Activated CD8-positive, alpha-beta T cell treated with anti-CD3 and anti-CD28 coated beads, Interleukin-2, amount 10 ng/mL, durations not matched to agents 7 days and 5 days (primary cell): ENCODE measurements around the gene TPRX1. TPM values are rescaled to one million over a fixed set of nuclear protein-coding genes. Genes with fewer than 3 reads are reported as not detected.
"Not testable (repeated sequence)": the region's sequence is repeated elsewhere in the genome, so short reads cannot be mapped to it uniquely, and the experiment has no call there.

Source experiments
- ATAC-seq: fragments of 150-1000 bp; cut with Tn5 transposase; one replicate; pipeline ENCODE4 v1.10.0; 2021; ENCODE audit warnings: moderate library complexity
- CTCF ChIA-PET: fragments of 350-600 bp; sonication (Branson Sonifier 250); formaldehyde crosslinking; loops from one replicate; lab custom pipeline; 2021; ENCODE audit warnings: antibody characterized with exemption; lab: Charles Lee
- POLR2A ChIA-PET: fragments of 350-600 bp; sonication (Branson Sonifier 250); formaldehyde crosslinking; loops from one replicate; lab custom pipeline; 2021; ENCODE audit warnings: antibody characterized with exemption; lab: Charles Lee
- DNase-seq: peaks from one replicate; pipeline ENCODE4 v3.0.0-alpha.2; 2020
- H3K27ac Mint-ChIP-seq: one replicate; pipeline ENCODE4 v1.8.0; 2021; ENCODE audit warnings: mild to moderate bottlenecking, mixed read lengths
- H3K27me3 Mint-ChIP-seq: one replicate; pipeline ENCODE4 v1.8.0; 2021; ENCODE audit warnings: low read depth, mixed read lengths
- H3K36me3 Mint-ChIP-seq: one replicate; pipeline ENCODE4 v1.8.0; 2021; ENCODE audit warnings: low read depth, mixed read lengths
- H3K4me1 Mint-ChIP-seq: one replicate; pipeline ENCODE4 v1.8.0; 2021; ENCODE audit warnings: low read depth, mixed read lengths
- H3K4me3 Mint-ChIP-seq: one replicate; pipeline ENCODE4 v1.8.0; 2021; ENCODE audit warnings: mild to moderate bottlenecking, mixed read lengths
- H3K9me3 Mint-ChIP-seq: one replicate; pipeline ENCODE4 v1.8.0; 2022; ENCODE audit warnings: mixed read lengths; ENCODE audit not compliant: insufficient read depth
- total RNA-seq, 2 experiments: library from RNA; stranded (reverse); gene quantifications; one replicate each; pipeline ENCODE4 v1.2.3, GENCODE V29; 2021

The TPRX1 gene
- total RNA-seq, 2 experiments from 2014 or later = not detected

DNA sequence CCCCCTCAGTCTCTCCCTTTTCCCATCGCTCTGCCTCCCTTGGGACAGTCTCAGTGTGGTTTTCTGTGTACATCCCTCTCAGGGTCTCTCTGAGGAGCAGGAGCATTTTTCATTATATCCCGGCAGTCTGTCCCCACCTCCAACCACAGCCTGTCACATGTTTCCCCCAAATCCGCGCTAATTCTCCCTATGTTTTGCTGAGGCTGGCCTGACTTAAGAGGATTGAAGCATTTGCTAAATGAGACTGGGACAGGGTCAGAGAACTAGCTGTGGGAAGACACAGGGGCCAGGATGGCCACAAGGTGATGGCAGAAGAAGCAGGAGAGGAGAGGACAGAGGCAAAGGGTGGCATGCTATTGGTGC is 5.5 kb downstream of the TPRX1 start:
- no peak for ATAC-seq
- POLR2A ChIA-PET = no interaction called here

DNA sequence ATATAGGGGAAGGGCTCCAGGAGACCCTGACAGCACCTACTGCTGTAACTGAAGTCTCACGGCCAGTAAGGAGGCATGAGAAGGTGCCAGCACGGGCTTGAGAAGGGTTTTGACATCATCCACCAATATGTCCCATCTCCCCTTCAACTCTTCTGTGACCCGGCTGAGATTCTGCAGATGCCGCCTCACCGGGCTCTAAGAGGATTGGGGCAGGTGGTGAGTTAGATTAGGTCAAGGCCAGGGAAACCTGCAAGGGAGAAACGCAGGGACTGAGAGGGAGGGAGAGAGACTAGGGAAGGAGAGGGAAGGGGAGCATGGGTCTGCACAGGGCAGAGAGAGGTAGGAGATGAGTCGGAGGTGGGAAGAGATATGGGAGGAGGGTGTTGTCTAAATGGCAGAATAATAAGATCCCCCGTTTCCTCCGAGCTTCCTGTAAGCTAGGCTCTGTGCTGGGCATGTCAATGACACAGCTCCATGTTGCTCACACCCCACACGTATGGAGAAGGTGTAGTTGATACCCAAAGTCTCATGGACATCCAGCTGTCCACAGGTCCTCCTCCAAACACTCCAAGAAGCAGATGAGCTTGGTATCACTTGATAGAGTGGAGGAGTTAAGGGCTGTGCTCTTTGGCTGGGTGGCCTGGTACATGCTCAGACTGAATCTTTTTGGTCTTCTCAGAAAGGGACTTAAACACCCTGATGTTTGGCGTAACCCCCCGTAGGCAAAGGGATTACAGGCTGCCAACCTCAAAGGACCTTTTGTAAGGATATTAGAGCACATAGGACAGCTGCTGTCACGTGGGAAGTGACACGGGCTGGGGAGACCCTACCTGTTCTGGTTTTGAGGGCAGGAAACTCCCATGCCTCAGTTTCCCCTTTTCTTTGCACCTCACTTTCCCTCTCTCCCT is 6.1 kb downstream of the TPRX1 start:
- H3K9me3 Mint-ChIP-seq = no peaks in the 10 kb centered on the region
- no peaks in the 10 kb centered on the region for H3K36me3 Mint-ChIP-seq
- ChIA-PET POLR2A (no interaction called here), CTCF (interaction anchor here (1.2 kb wide), 1 partner anchor 8 kb away, joined by 3 read pairs; no protein-coding TSS in a partner anchor)
- H3K27me3 Mint-ChIP-seq = peaks cover 6% of the 10 kb centered on the region
- DNase-seq = no peak
- no peak overlapping the region for H3K4me3 Mint-ChIP-seq
- H3K27ac Mint-ChIP-seq = no peak overlapping the region
- ATAC-seq = no peak
- no peaks in the 10 kb centered on the region for H3K4me1 Mint-ChIP-seq

More for the DNA sequence above, 5.5 kb downstream of the TPRX1 start:
- no peaks in the 10 kb centered on the region for H3K9me3 Mint-ChIP-seq
- H3K36me3 Mint-ChIP-seq = no peaks in the 10 kb centered on the region
- CTCF ChIA-PET = interaction anchor here (1.2 to 1.8 kb wide), 2 partner anchors 9 kb away, joined by 3 to 6 read pairs; no protein-coding TSS in a partner anchor
- H3K27ac Mint-ChIP-seq = no peak overlapping the region
- no peak for DNase-seq
- H3K27me3 Mint-ChIP-seq = peaks cover 6% of the 10 kb centered on the region
- H3K4me1 Mint-ChIP-seq = no peaks in the 10 kb centered on the region
- no peak overlapping the region for H3K4me3 Mint-ChIP-seq

GRCh38 chr19:47796785-47797184 is 7.6 kb downstream of the TPRX1 start:
- Mint-ChIP-seq H3K36me3 (no peaks in the 10 kb centered on the region), H3K27ac (no peak overlapping the region), H3K27me3 (peaks cover 6% of the 10 kb centered on the region), H3K9me3 (peaks cover 6% of the 10 kb centered on the region), H3K4me1 (no peaks in the 10 kb centered on the region), H3K4me3 (no peak overlapping the region)
- no peak for DNase-seq
- ChIA-PET POLR2A (no interaction called here), CTCF (no interaction called here)
- ATAC-seq = no peak

DNA sequence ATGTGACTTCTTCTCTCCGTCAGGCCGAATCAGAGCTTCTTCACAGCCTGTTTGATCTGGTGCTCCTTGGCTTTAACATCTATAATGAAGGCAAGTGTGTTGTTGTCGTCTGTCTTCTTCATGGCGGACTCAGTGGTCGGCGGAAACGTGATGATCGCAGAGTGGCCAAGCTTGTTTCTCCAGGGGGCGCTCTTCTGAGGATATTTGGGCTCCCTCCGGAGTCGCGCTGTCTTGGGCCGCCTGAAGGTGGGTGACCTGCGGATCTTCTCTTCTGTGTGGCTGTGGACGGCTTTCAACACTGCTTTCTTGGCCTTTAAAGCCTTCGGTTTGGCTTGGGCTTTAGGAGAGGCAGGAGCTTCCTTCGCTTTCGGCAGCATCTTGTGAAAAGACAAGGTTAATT is 9.8 kb downstream of the TPRX1 start:
- Mint-ChIP-seq H3K36me3 (no peaks in the 10 kb centered on the region), H3K27ac (no peak overlapping the region), H3K4me3 (no peak overlapping the region), H3K9me3 (peaks cover 6% of the 10 kb centered on the region), H3K4me1 (peaks cover 3% of the 10 kb centered on the region), H3K27me3 (peaks cover 6% of the 10 kb centered on the region)
- CTCF ChIA-PET = interaction anchor here (0.6 kb wide), 1 partner anchor 18 kb away, joined by 4 read pairs; no protein-coding TSS in a partner anchor
- DNase-seq (no peak), ATAC-seq (no peak)
- POLR2A ChIA-PET = no interaction called here

GRCh38 chr19:47792616-47793015 is 11.7 kb downstream of the TPRX1 start:
- no peaks in the 10 kb centered on the region for H3K36me3 Mint-ChIP-seq

GRCh38 chr19:47790398-47790814 is 13.9 kb downstream of the TPRX1 start:
- ATAC-seq (peak; percentile 80), DNase-seq (peak; percentile 86)
- peaks cover 7% of the 10 kb centered on the region for H3K4me1 Mint-ChIP-seq
- peaks cover 6% of the 10 kb centered on the region for H3K9me3 Mint-ChIP-seq
- no peak overlapping the region for H3K4me3 Mint-ChIP-seq
- H3K27ac Mint-ChIP-seq = no peak overlapping the region
- no peaks in the 10 kb centered on the region for H3K27me3 Mint-ChIP-seq
- POLR2A ChIA-PET = no interaction called here
- H3K36me3 Mint-ChIP-seq = peaks cover under 1% of the 10 kb centered on the region
- CTCF ChIA-PET = interaction anchor here (0.7 to 3.1 kb wide), 14 partner anchors 8 to 494 kb away, joined by 3 to 14 read pairs (median 4); partner anchors contain the start of gene EHD2

More at GRCh38 chr19:47792616-47793015, 11.7 kb downstream of the TPRX1 start:
- Mint-ChIP-seq H3K27ac (no peak overlapping the region), H3K27me3 (no peaks in the 10 kb centered on the region), H3K4me1 (peaks cover 7% of the 10 kb centered on the region), H3K9me3 (peaks cover 6% of the 10 kb centered on the region), H3K4me3 (no peak overlapping the region)
- DNase-seq = no peak
- POLR2A ChIA-PET = no interaction called here
- no peak for ATAC-seq
- CTCF ChIA-PET = interaction anchor here (1.0 kb wide), 1 partner anchor 76 kb away, joined by 3 read pairs; no protein-coding TSS in a partner anchor

DNA sequence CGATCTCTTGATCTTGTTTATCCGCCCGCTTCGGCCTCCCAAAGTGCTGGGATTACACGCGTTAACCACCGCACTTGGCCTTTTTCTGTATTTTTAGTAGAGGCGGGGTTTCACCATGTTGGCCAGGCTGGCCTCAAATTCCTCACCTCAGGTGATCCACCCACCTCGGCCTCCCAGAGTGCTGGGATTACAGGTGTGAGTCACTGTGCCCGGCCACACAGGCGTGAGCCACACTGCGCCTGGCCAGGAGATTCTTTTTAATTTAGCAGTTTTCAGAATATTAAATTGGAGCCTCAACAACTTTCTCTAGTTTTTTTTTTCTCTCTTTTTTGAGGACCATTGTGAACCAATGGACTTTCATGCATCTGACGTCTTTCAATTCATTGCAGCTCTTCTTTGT is 14.5 kb downstream of the TPRX1 start:
- ATAC-seq, H3K27me3 Mint-ChIP-seq, H3K4me1 Mint-ChIP-seq, H3K36me3 Mint-ChIP-seq, POLR2A ChIA-PET, DNase-seq, H3K9me3 Mint-ChIP-seq, H3K4me3 Mint-ChIP-seq, H3K27ac Mint-ChIP-seq: not testable (repeated sequence)
- CTCF ChIA-PET = interaction anchor here (0.7 to 3.1 kb wide), 14 partner anchors 8 to 493 kb away, joined by 3 to 14 read pairs (median 4); partner anchors contain the start of gene EHD2

GRCh38 chr19:47787307-47787706 is 17.0 kb downstream of the TPRX1 start:
- H3K4me3 Mint-ChIP-seq, POLR2A ChIA-PET, DNase-seq, ATAC-seq, H3K4me1 Mint-ChIP-seq, H3K27me3 Mint-ChIP-seq, H3K9me3 Mint-ChIP-seq, H3K27ac Mint-ChIP-seq: not testable (repeated sequence)
- peaks cover 19% of the 10 kb centered on the region for H3K36me3 Mint-ChIP-seq
- CTCF ChIA-PET = interaction anchor here (1.2 to 1.7 kb wide), 4 partner anchors 8 to 74 kb away, joined by 4 to 11 read pairs (median 6); partner anchors contain the start of gene SELENOW

- DNase-seq (no peak), ATAC-seq (no peak)
- H3K27me3 Mint-ChIP-seq = no peaks in the 10 kb centered on the region
- CTCF ChIA-PET = interaction anchor here (1.2 kb wide), 1 partner anchor 9 kb away, joined by 3 read pairs; no protein-coding TSS in a partner anchor
- H3K4me1 Mint-ChIP-seq = peaks cover 11% of the 10 kb centered on the region
- peaks cover 26% of the 10 kb centered on the region for H3K36me3 Mint-ChIP-seq
- H3K4me3 Mint-ChIP-seq = no peak overlapping the region
- POLR2A ChIA-PET = no interaction called here
- no peaks in the 10 kb centered on the region for H3K9me3 Mint-ChIP-seq
- no peak overlapping the region for H3K27ac Mint-ChIP-seq
Measured at GRCh38 chr19:47786566-47786965, 17.8 kb downstream of the TPRX1 start.

DNA sequence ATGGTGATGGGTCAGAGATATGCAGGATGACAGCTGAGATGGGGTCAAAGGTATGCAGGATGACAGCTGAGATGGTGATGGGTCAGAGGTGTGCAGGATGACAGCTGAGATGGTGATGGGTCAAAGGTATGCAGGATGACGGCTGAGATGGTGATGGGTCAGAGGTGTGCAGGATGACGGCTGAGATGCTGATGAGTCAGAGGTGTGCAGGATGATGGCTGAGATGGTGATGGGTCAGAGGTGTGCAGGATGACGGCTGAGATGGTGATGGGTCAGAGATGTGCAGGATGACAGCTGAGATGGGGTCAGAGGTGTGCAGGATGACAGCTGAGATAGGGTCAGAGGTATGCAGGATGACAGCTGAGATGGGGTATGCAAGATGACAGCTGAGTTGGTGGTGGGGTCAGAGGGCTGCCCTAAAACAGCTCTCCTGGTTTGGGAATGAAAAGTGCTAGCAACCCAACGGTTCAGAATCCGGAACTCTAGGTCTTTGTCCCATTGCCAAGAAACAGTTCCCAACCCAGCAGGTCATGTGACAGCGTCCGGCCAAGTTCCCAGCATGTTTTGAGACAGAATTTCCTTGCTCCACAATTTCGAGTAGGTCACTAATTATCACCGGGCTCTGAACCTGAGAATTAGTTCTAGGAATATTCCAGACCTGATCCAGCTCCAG is 22.6 kb downstream of the TPRX1 start:
- Mint-ChIP-seq H3K9me3 (no peaks in the 10 kb centered on the region), H3K36me3 (peaks cover 38% of the 10 kb centered on the region), H3K27me3 (no peaks in the 10 kb centered on the region), H3K4me3 (no peak overlapping the region), H3K27ac (peak overlapping the region; percentile 27), H3K4me1 (peaks cover 30% of the 10 kb centered on the region)
- no peak for ATAC-seq
- ChIA-PET CTCF (interaction anchor here (1.3 kb wide), 1 partner anchor 8 kb away, joined by 3 read pairs; no protein-coding TSS in a partner anchor), POLR2A (no interaction called here)
- no peak for DNase-seq

DNA sequence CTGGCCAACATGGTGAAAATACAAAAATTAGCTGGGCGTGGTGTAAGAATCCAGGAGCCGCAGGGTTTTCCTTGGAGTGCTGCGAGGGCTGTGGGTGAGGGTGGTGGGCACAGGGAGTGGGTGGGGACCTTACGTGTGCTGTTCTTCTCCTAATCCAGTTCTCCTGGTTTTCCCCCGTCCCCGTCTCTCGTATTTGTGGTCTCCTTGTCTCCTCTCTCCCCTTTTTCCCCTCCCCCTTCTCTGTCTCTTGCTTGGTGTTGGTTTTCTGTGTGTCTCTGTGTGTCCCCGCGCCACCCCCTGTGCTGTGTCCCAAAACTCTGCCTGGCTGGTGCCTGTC is 24.2 kb downstream of the TPRX1 start:
- ChIA-PET CTCF (interaction anchor here (1.5 to 2.0 kb wide), 3 partner anchors 8 to 67 kb away, joined by 4 to 9 read pairs (median 5); partner anchors contain the start of gene EHD2), POLR2A (no interaction called here)
- ATAC-seq = no peak
- H3K9me3 Mint-ChIP-seq = no peaks in the 10 kb centered on the region
- H3K4me1 Mint-ChIP-seq = peaks cover 30% of the 10 kb centered on the region
- H3K27me3 Mint-ChIP-seq = no peaks in the 10 kb centered on the region
- peaks cover 35% of the 10 kb centered on the region for H3K36me3 Mint-ChIP-seq
- peak overlapping the region; percentile 71 for H3K27ac Mint-ChIP-seq
- no peak for DNase-seq
- H3K4me3 Mint-ChIP-seq = peak overlapping the region; percentile 97
